ENCODE results near the gene CPVL.

GRCh38 chr7:29041991-29042390 lies 104.3 kb downstream of the CPVL start:
- TF ChIP-seq CTCF (conservative IDR thresholded peaks at IDR 0.05 in 1 of 2, IDR thresholded peaks at IDR 0.05 in 1 of 2; ENCODE audit: extremely low read depth in 1 of 2, insufficient read depth in 1 of 2, low read depth in 1 of 2, low read length in 2 of 2) (no peak), EZH2 (IDR thresholded peaks at IDR 0.05; ENCODE audit: borderline replicate concordance, low read length) (no peak)
